Effector memory CD4-positive, alpha-beta T cell (primary cell): ENCODE results near the gene SORL1.

ENCODE experiments used
- DNase-seq, 3 donors: peaks; one replicate each; pipeline ENCODE4 v3.0.0-alpha.2; 2020
- H3K27ac ChIP-seq: 2 replicates; pipeline ENCODE4 v1.7.0; 2013; ENCODE audit warnings: mild to moderate bottlenecking, low read length, moderate library complexity; ENCODE audit not compliant: insufficient read depth, poor library complexity, severe bottlenecking
- H3K27me3 ChIP-seq: replicated peaks from 2 replicates; pipeline ENCODE4 v1.7.0; 2013; ENCODE audit warnings: mild to moderate bottlenecking, low read length; ENCODE audit not compliant: insufficient read depth, control insufficient read depth, poor library complexity, severe bottlenecking
- H3K36me3 ChIP-seq: 2 replicates; pipeline ENCODE4 v1.7.0; 2013; ENCODE audit warnings: mild to moderate bottlenecking, low read length, moderate library complexity; ENCODE audit not compliant: control insufficient read depth, insufficient read depth
- H3K4me1 ChIP-seq: 2 replicates; pipeline ENCODE4 v1.7.0; 2013; ENCODE audit warnings: low read length, mild to moderate bottlenecking; ENCODE audit not compliant: control insufficient read depth, insufficient read depth, poor library complexity, severe bottlenecking
- H3K4me3 ChIP-seq: 2 replicates; pipeline ENCODE4 v1.7.0; 2013; ENCODE audit warnings: low read length, low read depth, mild to moderate bottlenecking; ENCODE audit not compliant: insufficient read depth, poor library complexity, severe bottlenecking
- H3K9me3 ChIP-seq: 2 replicates; pipeline ENCODE4 v1.7.0; 2013; ENCODE audit warnings: mild to moderate bottlenecking, low read length, moderate library complexity; ENCODE audit not compliant: control insufficient read depth

Gene SORL1

GRCh38 chr11:121655537-121656327 lies 203.6 kb downstream of the SORL1 start:
- H3K27ac ChIP-seq, result no peak overlapping the region
- no peaks in the 10 kb centered on the region for H3K36me3 ChIP-seq
- DNase-seq, result peak; percentile 4 to 24 (median 23)
- H3K4me3 ChIP-seq, result peak overlapping the region; percentile 60
- peaks cover 15% of the 10 kb centered on the region for H3K4me1 ChIP-seq
- H3K27me3 ChIP-seq, result no peaks in the 10 kb centered on the region
- H3K9me3 ChIP-seq, result no peaks in the 10 kb centered on the region

GRCh38 chr11:121656328-121657090 lies 204.4 kb downstream of the SORL1 start:
- H3K9me3 ChIP-seq, result no peaks in the 10 kb centered on the region
- no peaks in the 10 kb centered on the region for H3K27me3 ChIP-seq
- no peak overlapping the region for H3K27ac ChIP-seq
- peak overlapping the region; percentile 60 for H3K4me3 ChIP-seq
- DNase-seq, result no peak
- H3K36me3 ChIP-seq, result no peaks in the 10 kb centered on the region
- peaks cover 10% of the 10 kb centered on the region for H3K4me1 ChIP-seq

- DNase-seq, result no peak
- H3K4me3 ChIP-seq, result no peak overlapping the region
These were observed 205.0 kb downstream of the SORL1 start for GRCh38 chr11:121657146-121657545.

GRCh38 chr11:121659811-121660210 lies 207.7 kb downstream of the SORL1 start:
- no peak for DNase-seq
- Histone ChIP-seq H3K36me3 (no peaks in the 10 kb centered on the region), H3K4me1 (peaks cover 10% of the 10 kb centered on the region), H3K4me3 (no peak overlapping the region), H3K27ac (no peak overlapping the region), H3K27me3 (no peaks in the 10 kb centered on the region), H3K9me3 (no peaks in the 10 kb centered on the region)

More at GRCh38 chr11:121657146-121657545, 205.0 kb downstream of the SORL1 start:
- Histone ChIP-seq H3K4me1 (peaks cover 10% of the 10 kb centered on the region), H3K27me3 (no peaks in the 10 kb centered on the region), H3K9me3 (no peaks in the 10 kb centered on the region), H3K36me3 (no peaks in the 10 kb centered on the region), H3K27ac (no peak overlapping the region)

- no peaks in the 10 kb centered on the region for H3K9me3 ChIP-seq
- no peak overlapping the region for H3K4me3 ChIP-seq
- no peaks in the 10 kb centered on the region for H3K27me3 ChIP-seq
- H3K36me3 ChIP-seq, result no peaks in the 10 kb centered on the region
- H3K4me1 ChIP-seq, result no peaks in the 10 kb centered on the region
- DNase-seq, result no peak
- H3K27ac ChIP-seq, result no peak overlapping the region
These were observed 209.9 kb downstream of the SORL1 start for GRCh38 chr11:121661880-121662486.

GRCh38 chr11:121664144-121664543 lies 212.0 kb downstream of the SORL1 start:
- no peak for DNase-seq
- H3K27ac ChIP-seq, result no peak overlapping the region
- no peaks in the 10 kb centered on the region for H3K9me3 ChIP-seq
- no peaks in the 10 kb centered on the region for H3K36me3 ChIP-seq
- no peaks in the 10 kb centered on the region for H3K27me3 ChIP-seq
- H3K4me1 ChIP-seq, result no peaks in the 10 kb centered on the region
- no peak overlapping the region for H3K4me3 ChIP-seq

GRCh38 chr11:121665206-121665838 lies 213.2 kb downstream of the SORL1 start:
- no peaks in the 10 kb centered on the region for H3K4me1 ChIP-seq
- H3K27ac ChIP-seq, result no peak overlapping the region
- H3K9me3 ChIP-seq, result no peaks in the 10 kb centered on the region
- H3K4me3 ChIP-seq, result no peak overlapping the region
- H3K27me3 ChIP-seq, result no peaks in the 10 kb centered on the region
- H3K36me3 ChIP-seq, result no peaks in the 10 kb centered on the region
- no peak for DNase-seq

- Histone ChIP-seq H3K27me3 (no peaks in the 10 kb centered on the region), H3K36me3 (no peaks in the 10 kb centered on the region), H3K27ac (no peak overlapping the region), H3K4me3 (no peak overlapping the region), H3K9me3 (no peaks in the 10 kb centered on the region), H3K4me1 (no peaks in the 10 kb centered on the region)
- no peak for DNase-seq
These were observed 215.7 kb downstream of the SORL1 start for GRCh38 chr11:121667836-121668235.

- H3K4me3 ChIP-seq, result no peak overlapping the region
- no peaks in the 10 kb centered on the region for H3K9me3 ChIP-seq
- H3K4me1 ChIP-seq, result no peaks in the 10 kb centered on the region
- no peaks in the 10 kb centered on the region for H3K36me3 ChIP-seq
- no peak for DNase-seq
- no peaks in the 10 kb centered on the region for H3K27me3 ChIP-seq
- no peak overlapping the region for H3K27ac ChIP-seq
These were observed 217.3 kb downstream of the SORL1 start for GRCh38 chr11:121669422-121669821.
